NAMALWA (cell line): Measurements from ENCODE around the gene FHIT.
A peak's percentile ranks its signal among the peaks of the same experiment; 100 is the strongest.

Experiments
- DNase-seq: peaks from one replicate; pipeline ENCODE4 v3.0.0-alpha.2; 2015; ENCODE audit warnings: low spot score

FHIT gene

DNA sequence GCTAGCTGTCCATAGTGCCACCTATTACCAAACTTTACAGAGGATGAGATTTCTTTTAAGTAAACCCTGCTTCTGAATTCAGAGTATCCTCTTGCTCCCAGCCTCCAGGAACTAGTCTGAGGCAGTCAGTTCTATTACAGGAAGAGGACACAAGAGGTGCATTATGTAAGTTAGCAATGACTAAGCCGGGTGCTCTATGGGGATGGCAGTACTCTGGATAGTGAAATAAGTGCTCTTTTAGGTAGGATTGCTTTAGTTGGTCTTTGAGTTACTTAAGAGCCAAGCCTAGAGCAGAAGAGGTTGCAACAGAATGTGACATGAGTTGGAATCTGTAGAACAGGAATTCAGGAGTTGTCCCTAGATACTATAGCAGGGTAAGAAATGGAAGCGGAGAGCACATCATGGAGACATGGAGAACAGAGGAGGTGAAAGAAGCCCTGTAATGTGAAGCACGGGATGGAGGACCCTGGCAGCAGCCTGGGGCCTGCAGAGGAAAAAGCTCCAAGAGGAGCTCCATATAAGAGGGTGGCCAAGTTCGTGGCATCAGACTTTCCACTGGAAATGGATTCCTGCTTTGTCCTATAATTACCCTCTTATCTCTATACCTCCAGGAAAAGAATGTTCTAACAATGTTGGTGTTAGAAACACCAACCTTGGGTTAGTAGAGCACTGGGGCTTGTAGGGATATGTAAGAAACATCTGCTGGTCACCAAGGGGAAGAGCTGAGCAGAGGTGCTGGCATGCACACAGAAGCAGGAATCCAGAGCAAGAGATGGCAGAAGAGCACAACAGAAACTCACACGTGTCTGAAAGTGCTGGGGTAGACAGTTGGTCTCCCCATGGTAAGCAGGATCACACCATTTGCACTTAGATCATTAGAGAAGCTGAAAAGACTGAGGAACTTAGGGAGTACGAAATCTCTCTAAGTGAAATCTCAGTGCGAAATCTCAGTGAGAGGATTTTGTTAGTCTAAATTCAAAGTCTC, 851.1 kb downstream of the FHIT start:
- no peak for DNase-seq

DNA sequence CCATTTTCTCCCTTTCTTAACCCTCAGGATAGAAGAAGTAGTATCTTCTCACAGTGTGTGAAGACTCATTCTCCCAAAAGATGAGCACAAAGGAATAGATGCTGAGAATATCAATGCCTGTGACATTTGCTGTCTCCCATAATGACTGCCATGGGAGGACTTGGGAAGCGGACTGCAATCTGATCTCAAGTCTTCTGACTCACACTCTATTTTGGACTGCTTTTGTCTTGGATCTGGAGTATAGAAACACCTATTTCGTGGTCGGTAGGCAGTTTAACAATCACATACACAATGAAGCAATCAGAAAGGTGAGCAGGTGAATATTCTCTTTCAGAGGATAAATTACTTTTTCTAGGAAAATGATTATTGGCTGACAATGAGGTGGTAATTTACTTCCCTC, 852.0 kb downstream of the FHIT start:
- no peak for DNase-seq

DNA sequence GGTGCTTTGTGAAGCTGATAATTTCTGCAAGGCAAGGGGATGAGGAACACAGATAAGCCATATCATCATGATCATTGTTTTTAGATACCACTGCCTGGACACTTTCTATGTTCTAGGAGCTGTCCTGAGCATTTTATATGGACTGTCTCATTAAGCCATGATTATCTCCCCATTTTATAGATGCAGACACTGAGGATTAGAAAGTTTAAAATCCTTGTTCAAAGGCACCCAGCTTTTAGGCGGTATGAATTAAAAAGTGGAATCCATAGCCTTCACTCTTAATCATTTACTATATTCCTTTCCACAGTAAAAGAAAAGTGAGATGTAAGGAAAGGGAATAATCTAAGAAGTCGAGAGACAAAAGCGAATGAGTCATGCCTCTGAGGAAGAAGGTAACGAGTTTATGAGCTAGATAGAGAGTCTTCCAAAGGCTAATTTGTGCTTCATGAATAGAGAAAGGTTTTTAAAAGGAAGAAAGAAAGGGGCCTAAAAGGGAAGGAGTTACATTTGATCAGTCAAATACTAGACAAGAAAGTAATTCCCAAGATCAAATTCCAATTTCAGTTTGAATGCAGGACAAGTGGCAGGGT, 856.0 kb downstream of the FHIT start:
- no peak for DNase-seq

DNA sequence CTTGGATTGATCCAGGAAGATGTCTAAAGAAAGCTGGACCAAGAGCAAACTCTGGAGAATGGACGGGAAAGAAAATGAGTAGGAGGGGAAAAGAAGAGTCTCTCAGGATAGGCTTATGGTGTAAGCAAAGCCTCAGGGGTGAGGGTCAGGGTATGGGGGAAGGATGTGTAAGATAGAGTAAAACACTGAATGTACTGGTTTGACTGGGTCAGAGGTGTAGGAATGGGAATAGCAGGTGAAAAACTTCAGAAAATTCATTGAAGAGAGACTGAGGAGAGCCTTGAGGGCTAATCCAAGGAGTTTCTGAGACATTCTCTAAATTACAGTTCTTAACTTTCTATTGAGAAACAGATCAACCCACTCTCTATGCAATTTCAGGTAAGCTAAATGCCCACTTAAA, 857.3 kb downstream of the FHIT start:
- DNase-seq, result no peak

DNA sequence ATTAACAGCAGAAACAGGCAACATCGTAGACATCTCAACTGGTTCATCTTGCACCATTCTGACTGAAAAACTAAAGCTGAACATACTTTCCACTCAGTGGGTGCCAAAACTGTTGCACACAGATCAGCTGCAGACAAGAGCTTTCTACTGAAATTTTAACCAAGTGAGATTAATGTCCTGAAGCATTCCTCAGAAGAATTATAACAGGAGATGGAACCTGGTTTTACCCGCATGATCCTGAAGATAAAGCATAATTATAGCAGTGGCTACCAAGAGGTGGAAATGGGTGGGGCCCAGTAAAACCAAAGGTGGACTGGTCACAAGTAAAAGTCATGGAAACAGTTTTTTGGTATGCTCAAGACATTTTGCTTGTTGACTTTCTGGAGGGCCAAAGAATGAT, 858.8 kb downstream of the FHIT start:
- DNase-seq, result no peak

DNA sequence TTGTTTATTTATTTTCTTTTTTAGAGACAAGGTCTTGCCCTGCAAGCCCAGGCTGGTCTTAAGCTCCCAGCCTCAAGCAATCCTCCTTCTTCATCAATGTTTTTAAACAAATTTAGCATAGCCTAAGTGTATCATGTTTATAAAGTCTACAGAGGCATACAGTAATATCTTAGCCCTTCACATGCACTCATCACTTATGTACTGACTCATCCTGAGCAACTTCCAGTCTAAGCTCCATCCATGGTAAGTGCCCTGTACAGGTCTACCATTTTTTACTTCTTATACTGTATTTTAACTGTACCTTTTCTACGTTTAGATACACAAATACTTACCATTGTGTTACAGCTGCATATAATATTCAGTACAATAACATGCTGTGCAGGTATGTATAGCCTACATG, 860.0 kb downstream of the FHIT start:
- DNase-seq, result no peak

DNA sequence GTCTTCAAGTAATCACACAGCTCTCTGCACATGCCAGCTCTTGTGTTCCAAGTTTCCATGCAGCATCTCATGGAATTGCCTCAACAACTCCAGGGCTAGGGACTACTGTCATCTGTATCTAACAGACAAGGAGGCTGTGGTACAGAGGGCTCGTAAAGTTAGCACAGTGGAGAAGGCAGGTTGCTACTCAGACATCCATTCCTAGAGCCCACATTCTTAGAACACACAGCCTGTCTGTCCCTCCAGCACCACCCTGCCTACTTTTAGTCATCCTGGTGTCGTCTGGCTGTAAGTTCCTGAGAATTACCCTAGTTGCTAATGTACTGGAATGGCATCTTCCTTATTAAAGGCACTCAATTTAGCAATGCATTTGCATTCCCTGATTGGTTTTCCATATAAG, 862.5 kb downstream of the FHIT start:
- DNase-seq, result no peak

DNA sequence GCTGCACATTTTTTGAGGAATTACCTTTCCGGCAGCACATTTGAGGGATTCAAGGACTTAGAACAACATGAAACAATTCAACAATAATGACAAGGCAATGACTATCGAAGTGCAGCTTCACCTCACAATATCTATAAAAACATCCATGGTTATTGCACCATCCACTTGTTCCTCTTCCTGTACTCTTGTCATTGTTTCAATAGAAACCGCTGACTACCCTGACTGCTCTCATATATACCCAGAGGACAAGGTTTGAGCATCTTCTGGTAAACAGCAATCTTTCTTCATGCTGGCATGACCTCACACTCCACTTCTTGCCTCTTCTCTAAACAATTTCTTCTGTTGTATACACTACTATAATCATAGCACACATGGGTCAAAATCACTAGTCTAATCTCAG, 864.9 kb downstream of the FHIT start:
- no peak for DNase-seq

DNA sequence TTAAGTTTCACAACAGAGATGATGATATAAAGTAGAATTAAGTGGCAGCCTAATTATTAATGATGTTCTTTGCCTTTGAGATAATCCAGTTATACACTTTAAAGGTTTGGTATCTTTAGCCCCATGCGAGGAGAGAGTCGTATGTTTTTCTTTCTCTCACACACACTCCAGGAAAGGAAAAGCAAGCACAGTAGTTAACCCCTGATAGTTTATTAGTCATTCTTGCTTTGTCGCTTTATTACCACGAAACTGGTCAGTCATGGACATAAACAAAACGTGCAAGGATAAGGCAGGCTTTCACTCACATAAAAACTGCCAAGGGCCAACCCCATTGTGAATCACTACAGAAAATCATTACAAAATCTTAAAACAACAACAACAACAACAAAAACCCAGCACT, 866.9 kb downstream of the FHIT start:
- no peak for DNase-seq

DNA sequence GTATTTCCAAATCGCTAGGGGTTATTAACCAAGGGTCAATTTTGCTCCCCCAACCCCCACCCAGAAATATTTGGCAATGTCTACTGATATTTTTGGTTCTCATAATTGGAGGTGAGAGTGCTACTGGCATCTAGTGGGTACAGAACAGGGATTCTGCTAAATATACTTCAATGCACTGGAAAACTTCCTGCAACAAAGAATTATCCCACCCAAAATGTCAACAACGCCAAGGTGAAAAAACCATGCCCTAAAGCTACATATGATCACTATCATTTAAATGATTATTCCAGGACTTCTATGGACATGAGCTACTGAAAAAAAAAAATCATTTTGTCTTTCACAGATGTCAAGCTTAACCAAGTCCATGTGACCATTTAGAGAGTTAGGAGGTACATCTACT, 867.9 kb downstream of the FHIT start:
- no peak for DNase-seq

DNA sequence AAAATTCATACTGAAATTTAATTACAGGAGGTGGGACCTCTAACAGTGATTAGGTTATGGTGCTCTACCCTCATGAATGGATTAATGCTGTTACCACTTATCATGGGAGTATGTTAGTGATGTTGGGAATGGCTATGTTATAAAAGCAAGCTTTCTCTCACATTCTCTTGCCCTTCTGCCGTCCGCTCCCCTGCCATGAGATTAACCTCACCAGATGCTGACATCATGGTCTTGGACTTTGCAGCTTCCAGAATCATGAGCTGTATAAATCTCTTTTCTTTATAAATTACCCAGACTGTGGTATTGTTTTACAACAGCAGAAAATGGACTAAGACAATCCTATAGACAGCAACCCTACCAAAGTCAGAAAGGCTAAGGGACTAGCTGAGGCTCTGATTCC, 884.8 kb downstream of the FHIT start:
- no peak for DNase-seq

DNA sequence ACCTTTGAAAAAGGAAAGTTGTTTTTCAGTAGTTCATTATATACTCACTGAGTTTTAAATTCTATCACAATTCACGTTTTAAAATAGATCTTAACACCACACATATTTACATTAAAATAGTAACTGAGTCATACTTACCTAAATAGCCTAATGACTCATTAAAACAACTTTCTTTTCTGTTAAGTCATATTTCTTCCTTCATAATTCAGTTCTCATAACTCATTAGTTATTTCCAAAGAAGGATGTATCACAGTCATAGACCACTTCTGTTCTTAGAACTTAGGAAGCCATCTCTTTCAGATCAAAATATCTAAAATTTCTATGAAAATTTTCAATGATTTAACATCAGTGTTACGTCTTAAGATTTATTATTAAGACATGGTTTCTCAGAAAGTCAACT, 885.9 kb downstream of the FHIT start:
- no peak for DNase-seq

DNA sequence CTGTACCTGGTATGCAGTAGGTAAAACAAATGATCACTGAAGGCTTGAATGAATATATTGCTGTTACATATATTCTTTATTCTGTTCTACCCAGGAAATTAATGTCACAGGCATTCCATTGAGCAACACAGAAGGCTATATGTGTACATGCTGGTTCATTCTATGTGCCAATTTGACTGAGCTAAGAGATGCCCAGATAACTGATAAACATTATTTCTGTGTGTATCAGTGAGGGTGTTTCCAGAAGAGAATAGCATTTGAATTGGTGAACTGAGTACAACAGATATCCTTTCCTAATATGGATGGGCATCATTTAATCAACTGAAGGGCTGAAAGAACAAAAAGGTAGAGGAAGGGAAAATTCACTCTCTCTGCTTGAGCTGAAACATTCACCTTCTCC, 886.8 kb downstream of the FHIT start:
- DNase-seq, result no peak

DNA sequence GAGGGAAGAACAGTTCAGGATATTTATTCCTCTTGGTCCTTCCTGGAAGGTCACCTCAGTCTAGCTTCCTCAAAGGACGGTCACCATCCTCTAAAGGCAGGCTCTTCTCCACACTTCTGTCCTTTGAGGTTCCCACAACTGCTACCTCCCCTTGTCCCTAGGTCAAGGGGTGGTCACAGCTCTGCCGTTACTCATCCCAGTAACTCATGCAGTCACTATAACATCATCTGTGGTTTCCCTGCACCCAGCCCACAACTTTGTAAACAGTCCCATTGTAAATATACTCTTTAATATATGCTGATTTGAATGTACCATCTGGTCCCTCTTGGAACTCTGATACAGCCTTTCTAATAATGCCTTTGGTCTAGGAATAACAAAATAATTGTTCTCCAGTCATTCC, 887.4 kb downstream of the FHIT start:
- DNase-seq, result no peak

DNA sequence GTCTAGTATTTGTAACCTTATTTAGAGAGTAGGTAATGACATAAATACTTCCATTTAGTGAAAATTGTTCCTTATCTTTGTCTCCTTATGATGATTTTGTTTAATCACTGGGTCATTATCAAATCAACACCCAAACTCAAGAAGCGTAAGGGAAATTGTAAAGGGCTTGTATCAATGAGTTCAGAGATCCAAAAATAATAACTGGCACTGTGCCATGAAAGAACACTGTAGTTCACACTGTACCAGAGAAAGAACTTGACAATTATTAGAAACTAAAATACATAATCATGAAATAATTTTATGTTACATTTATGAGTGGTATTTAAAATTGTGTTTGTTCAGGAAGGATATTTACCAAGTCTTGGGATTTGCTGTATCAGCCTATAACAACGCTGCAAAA, 895.4 kb downstream of the FHIT start:
- DNase-seq, result no peak

DNA sequence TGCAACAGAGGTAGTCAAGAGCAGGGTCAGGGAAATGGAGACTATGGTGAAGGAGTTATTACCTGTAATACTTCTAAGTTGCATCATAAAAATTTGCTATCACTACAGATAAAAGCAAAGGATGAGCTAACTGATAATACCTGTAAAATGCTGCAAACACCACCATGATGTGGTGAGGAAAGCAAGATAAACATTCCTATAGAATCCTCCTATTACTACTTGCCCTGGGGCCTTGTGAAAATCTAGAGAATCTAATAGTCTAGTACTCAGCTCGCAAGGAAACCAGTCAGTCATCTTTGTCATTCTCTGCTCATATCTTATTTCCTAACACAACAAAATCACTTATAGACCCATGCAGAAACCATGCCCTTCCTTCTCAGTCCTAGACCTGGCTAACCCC, 899.8 kb downstream of the FHIT start:
- DNase-seq, result no peak

DNA sequence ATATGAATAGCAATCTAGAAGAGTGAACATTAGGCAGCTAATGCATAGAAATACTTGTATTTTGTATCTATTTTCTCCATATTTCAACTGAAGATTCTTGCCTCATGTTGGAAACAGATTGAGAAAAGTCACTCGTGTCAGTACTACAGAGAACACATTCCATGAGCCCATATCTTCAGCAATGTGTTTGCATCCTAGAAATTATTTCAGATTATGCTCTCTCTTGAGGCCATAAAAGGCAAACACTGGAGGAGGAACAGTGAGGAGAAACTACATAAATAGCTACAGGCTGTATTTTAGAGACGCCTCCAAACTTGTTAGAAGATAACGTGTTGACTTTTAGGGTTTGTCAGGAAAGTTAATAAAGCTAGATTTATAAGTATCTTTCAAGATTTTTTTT, 906.9 kb downstream of the FHIT start:
- no peak for DNase-seq

DNA sequence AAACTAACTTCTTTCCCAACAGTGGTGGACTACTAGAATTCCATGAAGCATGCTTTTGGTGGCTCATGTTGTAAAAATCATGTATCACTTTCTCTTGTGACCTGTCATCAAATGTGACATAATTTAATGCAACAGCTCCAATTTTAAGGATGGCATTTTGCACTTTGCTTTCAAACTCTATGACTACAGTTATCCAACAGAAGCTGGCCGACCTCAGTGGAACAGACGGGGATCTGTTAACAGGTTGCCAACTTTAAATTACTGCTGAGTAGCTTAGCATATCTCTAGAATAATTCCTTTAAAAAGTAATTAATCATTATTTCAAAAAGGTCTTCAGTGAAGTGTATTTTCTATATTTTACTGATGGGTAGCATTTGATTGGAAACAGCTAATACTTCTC, 907.4 kb downstream of the FHIT start:
- DNase-seq, result no peak

DNA sequence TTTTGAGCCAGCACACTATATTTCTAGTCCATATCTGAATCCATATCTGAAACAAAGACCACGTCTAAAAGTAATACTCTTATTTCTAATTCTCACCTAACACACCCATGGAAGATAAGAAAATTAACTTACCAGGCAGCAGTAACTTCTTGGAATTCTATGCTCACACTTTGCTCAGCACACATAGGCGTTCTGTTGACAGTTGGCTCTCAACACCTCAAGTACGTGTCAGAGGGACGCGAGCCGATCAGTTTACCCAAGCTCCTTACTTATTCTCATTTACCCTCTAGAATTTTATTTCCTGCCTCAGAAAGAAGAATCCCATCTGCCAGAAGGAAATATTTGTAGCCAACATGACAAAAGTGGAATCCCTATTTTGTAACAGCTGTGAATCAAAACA, 911.9 kb downstream of the FHIT start:
- DNase-seq, result no peak

DNA sequence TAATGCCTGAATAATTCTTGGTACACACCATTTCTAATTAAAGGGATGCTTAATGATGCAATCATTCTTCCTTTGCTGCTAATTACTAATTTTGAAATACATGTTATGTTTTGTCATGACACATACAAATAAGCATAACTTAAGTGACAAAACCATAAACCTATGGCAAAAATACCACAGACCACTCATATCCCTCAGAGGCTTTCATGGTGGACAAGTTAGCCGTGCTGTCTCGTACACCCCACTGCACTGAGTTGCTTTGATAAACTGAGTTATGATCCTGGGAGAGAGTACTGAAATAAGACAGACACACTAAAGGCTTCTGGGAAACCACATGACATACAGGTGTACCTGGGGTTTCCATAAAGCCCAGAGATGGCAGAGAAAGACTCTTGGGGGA, 913.8 kb downstream of the FHIT start:
- no peak for DNase-seq

DNA sequence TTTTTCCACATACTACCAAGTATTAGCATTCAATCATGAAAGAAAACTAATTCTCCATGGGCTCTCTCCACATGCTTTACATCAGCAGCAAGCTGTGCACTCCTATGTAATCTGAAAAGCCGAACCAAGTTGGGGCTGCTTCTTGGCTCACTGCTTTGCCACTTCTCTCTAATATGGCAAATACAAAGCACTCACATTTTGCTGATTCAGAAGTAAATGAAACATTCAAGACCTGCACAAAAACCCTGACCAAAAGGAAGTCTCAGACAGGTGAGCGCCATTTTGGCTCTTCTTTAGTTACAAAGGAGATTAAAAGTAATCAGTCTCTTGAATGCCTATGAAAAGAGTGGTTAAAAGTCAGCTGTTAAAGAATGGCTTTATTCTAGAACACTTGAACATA, 915.2 kb downstream of the FHIT start:
- no peak for DNase-seq

DNA sequence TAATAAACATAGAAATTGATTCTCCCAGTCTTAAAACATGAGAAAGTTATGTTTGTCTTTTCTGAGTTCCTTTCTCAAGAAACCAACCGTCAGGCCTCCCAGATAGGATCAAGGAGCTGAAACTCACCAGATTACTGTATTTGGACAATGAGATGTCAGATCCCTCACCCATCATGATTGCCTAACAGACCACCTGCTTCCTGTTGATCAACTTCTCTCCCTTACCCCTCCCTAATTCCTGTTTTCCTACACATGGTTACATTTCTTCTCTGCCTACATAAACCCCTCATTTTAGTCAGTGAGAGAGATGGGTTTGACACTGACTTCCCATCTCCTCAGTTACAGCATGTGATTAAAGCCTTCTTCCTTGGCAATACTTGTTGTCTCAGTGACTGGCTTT, 917.5 kb downstream of the FHIT start:
- DNase-seq, result peak; percentile 7

DNA sequence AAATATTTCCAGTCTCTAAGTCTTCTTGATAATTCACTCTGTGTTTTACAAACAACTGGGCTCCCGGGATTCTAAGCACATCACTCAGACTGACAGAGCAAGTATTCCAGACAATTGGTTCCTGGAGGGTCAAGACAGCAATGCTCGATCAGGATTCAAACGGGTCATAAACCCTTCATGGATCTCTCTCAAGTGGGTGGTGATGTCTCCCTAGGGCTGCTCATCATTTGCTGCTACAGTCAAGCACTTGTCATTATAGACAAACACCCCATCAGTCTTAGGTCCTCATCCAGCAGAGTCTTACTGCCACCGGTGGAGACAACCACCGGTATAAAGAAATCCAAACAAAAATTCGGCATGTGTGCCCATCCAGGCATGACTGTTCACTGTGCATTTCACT, 921.1 kb downstream of the FHIT start:
- no peak for DNase-seq

DNA sequence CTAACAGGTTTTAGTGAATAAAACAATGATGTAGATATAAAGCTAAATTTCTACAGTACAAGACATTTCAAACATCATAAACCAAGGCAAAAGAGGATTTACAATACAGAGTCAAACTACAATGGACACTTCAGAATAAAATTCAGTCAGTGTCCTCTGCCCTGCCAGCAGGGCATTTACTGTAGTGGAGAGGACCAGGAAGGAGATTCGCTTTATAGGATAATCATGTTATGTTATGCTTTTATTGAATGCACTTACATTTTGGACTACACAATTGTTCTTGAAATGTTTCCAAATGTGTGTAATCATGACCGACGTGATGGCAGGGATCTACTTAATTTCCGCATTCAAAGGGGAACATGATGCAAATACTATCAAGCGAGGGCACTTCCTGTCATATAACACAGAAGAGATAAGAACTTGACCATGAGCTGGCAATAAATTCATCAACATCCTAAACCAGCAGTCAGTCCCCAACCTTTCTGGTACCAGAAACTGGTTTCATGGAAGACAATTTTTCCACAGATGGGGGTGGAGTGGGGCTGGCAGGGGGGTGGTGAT, 925.6 kb downstream of the FHIT start:
- no peak for DNase-seq
